ENCODE results near the gene ARRDC3. TPM values are rescaled to one million over a fixed set of nuclear protein-coding genes. Genes with fewer than 3 reads are reported as not detected.
A peak's percentile ranks its signal among the peaks of the same experiment; 100 is the strongest.

Gene ARRDC3
- total and polyA plus RNA-seq, 2 experiments from 2014 or later = 53.7 to 114 TPM

DNA sequence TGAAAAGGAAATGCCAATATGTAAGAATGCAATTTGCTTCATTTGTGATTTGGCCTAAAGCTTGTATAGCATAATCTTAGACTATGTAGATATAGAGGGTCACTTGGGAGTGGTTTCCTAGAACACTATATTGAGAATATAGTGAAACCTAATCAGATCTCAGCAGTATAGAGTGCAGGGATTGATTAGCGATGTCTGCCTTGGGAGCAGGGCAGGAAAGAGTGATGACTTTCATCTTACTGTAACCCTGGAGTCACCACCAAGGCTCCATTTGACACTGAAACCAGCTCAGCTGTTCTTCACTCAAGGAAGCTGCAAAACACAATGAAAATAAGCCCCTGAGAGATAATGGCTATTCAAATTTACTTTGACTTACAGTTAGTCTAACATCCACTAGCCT is 26.2 kb upstream of the ARRDC3 start:
- no peaks in the 10 kb centered on the region for H4K20me1 ChIP-seq (ENCODE audit: insufficient read depth, poor library complexity, severe bottlenecking)
- H3K27ac ChIP-seq = no peak overlapping the region
- no peaks in the 10 kb centered on the region for H3K79me2 ChIP-seq
- WGBS (ENCODE audit: low lambda C conversion rate, missing lambda C conversion rate) = 100% methylated on average over 1 of the region's 1 CpG
- H3K4me1 ChIP-seq (ENCODE audit: insufficient read depth) = no peaks in the 10 kb centered on the region
- H3K9me2 ChIP-seq (replicated peaks; ENCODE audit: insufficient read depth) = no peaks in the 10 kb centered on the region
- H3K36me3 ChIP-seq (replicated peaks; ENCODE audit: insufficient read depth, low read depth) = no peaks in the 10 kb centered on the region
- H3K4me3 ChIP-seq = no peak overlapping the region
- H3K9me3 ChIP-seq (ENCODE audit: low read depth) = no peaks in the 10 kb centered on the region
- TF ChIP-seq EZH2 (IDR thresholded peaks at IDR 0.05; ENCODE audit: borderline replicate concordance) (no peak), EZH2phosphoT487 (IDR thresholded peaks at IDR 0.05; ENCODE audit: low read depth, severe bottlenecking, unreplicated experiment) (no peak)
- TF ChIP-seq, protein P1, sequence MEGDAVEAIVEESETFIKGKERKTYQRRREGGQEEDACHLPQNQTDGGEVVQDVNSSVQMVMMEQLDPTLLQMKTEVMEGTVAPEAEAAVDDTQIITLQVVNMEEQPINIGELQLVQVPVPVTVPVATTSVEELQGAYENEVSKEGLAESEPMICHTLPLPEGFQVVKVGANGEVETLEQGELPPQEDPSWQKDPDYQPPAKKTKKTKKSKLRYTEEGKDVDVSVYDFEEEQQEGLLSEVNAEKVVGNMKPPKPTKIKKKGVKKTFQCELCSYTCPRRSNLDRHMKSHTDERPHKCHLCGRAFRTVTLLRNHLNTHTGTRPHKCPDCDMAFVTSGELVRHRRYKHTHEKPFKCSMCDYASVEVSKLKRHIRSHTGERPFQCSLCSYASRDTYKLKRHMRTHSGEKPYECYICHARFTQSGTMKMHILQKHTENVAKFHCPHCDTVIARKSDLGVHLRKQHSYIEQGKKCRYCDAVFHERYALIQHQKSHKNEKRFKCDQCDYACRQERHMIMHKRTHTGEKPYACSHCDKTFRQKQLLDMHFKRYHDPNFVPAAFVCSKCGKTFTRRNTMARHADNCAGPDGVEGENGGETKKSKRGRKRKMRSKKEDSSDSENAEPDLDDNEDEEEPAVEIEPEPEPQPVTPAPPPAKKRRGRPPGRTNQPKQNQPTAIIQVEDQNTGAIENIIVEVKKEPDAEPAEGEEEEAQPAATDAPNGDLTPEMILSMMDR (IDR thresholded peaks at IDR 0.05; ENCODE audit: poor library complexity) = no peak
- no peaks in the 10 kb centered on the region for H3K27me3 ChIP-seq
- H3K4me2 ChIP-seq = no peak overlapping the region
- no peak overlapping the region for H2AFZ ChIP-seq
- DNase-seq (ENCODE audit: low spot score) = no peak

DNA sequence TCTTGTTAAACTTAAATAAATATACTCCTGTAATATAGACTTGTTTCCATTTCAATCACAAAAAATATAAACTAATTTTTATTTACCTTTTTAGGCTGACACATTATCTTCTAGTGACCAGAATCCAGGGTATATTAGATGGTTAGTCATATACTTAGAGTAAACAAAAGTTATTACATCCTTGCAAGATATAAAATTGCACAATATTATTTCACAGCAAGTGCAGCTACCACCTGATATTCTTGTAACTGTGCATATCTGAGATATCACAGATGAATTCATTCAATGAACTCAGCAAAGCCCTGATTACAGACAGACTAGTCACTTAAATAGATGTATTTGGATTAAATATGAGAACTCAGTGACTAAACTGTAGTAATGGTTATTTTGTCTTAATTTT is 25.6 kb upstream of the ARRDC3 start:
- no peaks in the 10 kb centered on the region for H3K27me3 ChIP-seq
- no peaks in the 10 kb centered on the region for H3K36me3 ChIP-seq (replicated peaks; ENCODE audit: insufficient read depth, low read depth)
- H3K27ac ChIP-seq = no peak overlapping the region
- no peaks in the 10 kb centered on the region for H3K9me2 ChIP-seq (replicated peaks; ENCODE audit: insufficient read depth)
- no peaks in the 10 kb centered on the region for H4K20me1 ChIP-seq (ENCODE audit: insufficient read depth, poor library complexity, severe bottlenecking)
- H3K4me3 ChIP-seq = no peak overlapping the region
- H2AFZ ChIP-seq = no peak overlapping the region
- no peak for DNase-seq (ENCODE audit: low spot score)
- H3K4me1 ChIP-seq (ENCODE audit: insufficient read depth) = no peaks in the 10 kb centered on the region
- no peaks in the 10 kb centered on the region for H3K79me2 ChIP-seq
- no peak for TF ChIP-seq EZH2phosphoT487 (IDR thresholded peaks at IDR 0.05; ENCODE audit: low read depth, severe bottlenecking, unreplicated experiment)
- no peak for TF ChIP-seq EZH2 (IDR thresholded peaks at IDR 0.05; ENCODE audit: borderline replicate concordance)
- TF ChIP-seq, protein P1 (IDR thresholded peaks at IDR 0.05; ENCODE audit: poor library complexity) = no peak
- H3K9me3 ChIP-seq (ENCODE audit: low read depth) = no peaks in the 10 kb centered on the region
- no peak overlapping the region for H3K4me2 ChIP-seq

DNA sequence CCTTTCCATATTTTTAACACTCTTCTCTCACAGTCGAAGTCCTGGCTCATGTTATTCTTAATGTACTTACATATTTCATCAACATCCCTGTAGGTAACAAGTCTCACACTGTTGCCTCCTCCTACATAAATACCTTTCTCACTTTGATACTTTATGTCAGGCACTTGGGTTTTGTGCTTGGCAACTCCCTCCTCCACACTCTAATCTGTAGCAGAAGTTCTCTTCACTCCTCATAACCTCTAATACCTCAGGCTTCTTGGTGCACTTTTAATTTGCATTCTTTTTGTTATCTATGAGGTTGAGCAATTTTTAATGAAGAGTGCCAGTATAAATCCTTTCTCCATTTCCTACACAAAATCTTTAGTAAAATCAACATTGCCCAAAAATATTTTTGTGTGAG is 24.1 kb upstream of the ARRDC3 start:
- no peak overlapping the region for H3K27ac ChIP-seq
- no peaks in the 10 kb centered on the region for H3K36me3 ChIP-seq (replicated peaks; ENCODE audit: insufficient read depth, low read depth)
- no peaks in the 10 kb centered on the region for H3K27me3 ChIP-seq
- no peak for DNase-seq (ENCODE audit: low spot score)
- H4K20me1 ChIP-seq (ENCODE audit: insufficient read depth, poor library complexity, severe bottlenecking) = no peaks in the 10 kb centered on the region
- H3K4me3 ChIP-seq = no peak overlapping the region
- H3K9me3 ChIP-seq (ENCODE audit: low read depth) = no peaks in the 10 kb centered on the region
- H2AFZ ChIP-seq = no peak overlapping the region
- TF ChIP-seq EZH2phosphoT487 (IDR thresholded peaks at IDR 0.05; ENCODE audit: low read depth, severe bottlenecking, unreplicated experiment) = no peak
- TF ChIP-seq, protein P1 (IDR thresholded peaks at IDR 0.05; ENCODE audit: poor library complexity) = no peak
- no peak for TF ChIP-seq EZH2 (IDR thresholded peaks at IDR 0.05; ENCODE audit: borderline replicate concordance)
- H3K4me1 ChIP-seq (ENCODE audit: insufficient read depth) = no peaks in the 10 kb centered on the region
- 94% methylated on average over 1 of the region's 1 CpG for WGBS (ENCODE audit: low lambda C conversion rate, missing lambda C conversion rate)
- no peaks in the 10 kb centered on the region for H3K79me2 ChIP-seq
- no peak overlapping the region for H3K4me2 ChIP-seq
- H3K9me2 ChIP-seq (replicated peaks; ENCODE audit: insufficient read depth) = no peaks in the 10 kb centered on the region

DNA sequence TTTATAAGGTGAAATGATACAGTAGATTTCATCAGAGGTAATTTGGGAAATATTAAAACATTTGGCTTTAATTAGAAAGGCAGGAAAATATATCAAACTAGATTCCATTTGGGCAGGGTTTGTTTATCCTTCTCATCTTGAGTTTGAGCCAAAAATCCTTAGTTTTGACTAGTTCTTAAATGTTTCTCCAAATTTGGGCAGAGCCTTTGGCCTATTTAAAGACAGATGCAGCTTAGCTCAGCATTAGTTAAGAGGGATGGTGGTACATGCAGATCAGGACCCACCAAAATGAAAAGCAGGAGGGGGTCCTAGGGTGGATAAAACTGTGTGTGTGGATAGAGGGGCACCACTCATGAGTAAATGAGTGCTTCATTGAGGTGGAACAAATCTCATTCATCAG is 20.3 kb upstream of the ARRDC3 start:
- Histone ChIP-seq H3K4me3 (no peak overlapping the region), H4K20me1 (ENCODE audit: insufficient read depth, poor library complexity, severe bottlenecking) (no peaks in the 10 kb centered on the region), H3K4me1 (ENCODE audit: insufficient read depth) (no peaks in the 10 kb centered on the region), H3K9me2 (replicated peaks; ENCODE audit: insufficient read depth) (no peaks in the 10 kb centered on the region), H3K79me2 (no peaks in the 10 kb centered on the region), H3K4me2 (no peak overlapping the region), H2AFZ (no peak overlapping the region), H3K9me3 (ENCODE audit: low read depth) (no peaks in the 10 kb centered on the region), H3K36me3 (replicated peaks; ENCODE audit: insufficient read depth, low read depth) (no peaks in the 10 kb centered on the region), H3K27me3 (no peaks in the 10 kb centered on the region), H3K27ac (peak overlapping the region; percentile 42)
- TF ChIP-seq, protein P1 (IDR thresholded peaks at IDR 0.05; ENCODE audit: poor library complexity) = no peak
- TF ChIP-seq EZH2phosphoT487 (IDR thresholded peaks at IDR 0.05; ENCODE audit: low read depth, severe bottlenecking, unreplicated experiment) (no peak), EZH2 (IDR thresholded peaks at IDR 0.05; ENCODE audit: borderline replicate concordance) (no peak)
- DNase-seq (ENCODE audit: low spot score) = no peak
